Neural progenitor cell (in vitro differentiated cells): ENCODE results near the gene SP140L. TPM values are rescaled to one million over a fixed set of nuclear protein-coding genes. Genes with fewer than 3 reads are reported as not detected.
"Not testable (repeated sequence)": the region's sequence is repeated elsewhere in the genome, so short reads cannot be mapped to it uniquely, and the experiment has no call there.

ENCODE experiments used
- DNase-seq: peaks from one replicate; pipeline ENCODE4 v3.0.0-alpha.2; 2016; ENCODE audit warnings: low spot score
- H2AFZ ChIP-seq: fragments of 200-600 bp; sonication (generic); replicated peaks from 2 replicates; pipeline ENCODE4 v1.6.1; 2016; ENCODE audit warnings: antibody characterized with exemption
- H3F3A ChIP-seq: fragments of 200-600 bp; sonication (generic); 2 replicates; pipeline ENCODE4 v1.6.1; 2016; ENCODE audit warnings: antibody characterized with exemption, low read depth
- H3K27ac ChIP-seq: fragments of 200-600 bp; sonication (generic); 2 replicates; pipeline ENCODE4 v1.5.1; 2016; ENCODE audit warnings: mild to moderate bottlenecking
- H3K27me3 ChIP-seq: fragments of 200-600 bp; sonication (generic); 2 replicates; pipeline ENCODE4 v1.6.1; 2016; ENCODE audit warnings: mild to moderate bottlenecking, moderate library complexity
- H3K36me3 ChIP-seq: fragments of 200-600 bp; sonication (generic); 2 replicates; pipeline ENCODE4 v1.5.1; 2016
- H3K4me1 ChIP-seq: fragments of 200-600 bp; sonication (generic); 2 replicates; pipeline ENCODE4 v1.6.1; 2016; ENCODE audit warnings: mixed run types
- H3K4me2 ChIP-seq: fragments of 200-600 bp; sonication (generic); 2 replicates; pipeline ENCODE4 v1.6.1; 2016
- H3K4me3 ChIP-seq: fragments of 200-600 bp; sonication (generic); 2 replicates; pipeline ENCODE4 v1.5.1; 2016
- H3K79me2 ChIP-seq: fragments of 200-600 bp; sonication (generic); 2 replicates; pipeline ENCODE4 v1.6.1; 2016; ENCODE audit warnings: low read depth
- H3K9ac ChIP-seq: fragments of 200-600 bp; sonication (generic); 2 replicates; pipeline ENCODE4 v1.6.1; 2016
- H3K9me3 ChIP-seq: fragments of 200-600 bp; sonication (generic); 2 replicates; pipeline ENCODE4 v1.5.1; 2016; ENCODE audit warnings: low read depth
- H4K20me1 ChIP-seq: fragments of 200-600 bp; sonication (generic); 2 replicates; pipeline ENCODE4 v1.6.1; 2016; ENCODE audit warnings: low read depth
- H3K27ac Mint-ChIP-seq: 3 replicates; pipeline ENCODE4 v1.8.0; 2021; ENCODE audit warnings: mixed read lengths
- H3K27me3 Mint-ChIP-seq: 2 replicates; pipeline ENCODE4 v1.8.0; 2022; ENCODE audit warnings: low read depth, mild to moderate bottlenecking, inconsistent platforms, moderate library complexity, mixed read lengths; ENCODE audit not compliant: insufficient read depth
- H3K36me3 Mint-ChIP-seq: 3 replicates; pipeline ENCODE4 v1.8.0; 2021; ENCODE audit warnings: mixed read lengths
- H3K4me1 Mint-ChIP-seq: 3 replicates; pipeline ENCODE4 v1.8.0; 2021; ENCODE audit warnings: mixed read lengths
- H3K4me3 Mint-ChIP-seq: 3 replicates; pipeline ENCODE4 v1.8.0; 2021; ENCODE audit warnings: mild to moderate bottlenecking, moderate library complexity, mixed read lengths
- H3K9me3 Mint-ChIP-seq: 3 replicates; pipeline ENCODE4 v1.8.0; 2020; ENCODE audit warnings: mixed read lengths
- EZH2 ChIP-seq: fragments of 200-600 bp; sonication (generic); IDR thresholded peaks from 2 replicates; pipeline ENCODE4 v1.6.1; 2017; ENCODE audit warnings: antibody characterized with exemption, mild to moderate bottlenecking, moderate library complexity
- EZH2phosphoT487 ChIP-seq: fragments of 200-600 bp; sonication (generic); IDR thresholded peaks from 2 replicates; pipeline ENCODE4 v1.6.1; 2017; ENCODE audit warnings: antibody characterized with exemption
- total RNA-seq: library from RNA; depleted of rRNA; stranded (reverse); fragments of >200 nt; gene quantifications from 2 replicates; pipeline ENCODE4 v1.2.3, GENCODE V29; 2015; ENCODE audit warnings: low replicate concordance
- TF ChIP-seq, protein P1 (sequence below): fragments of 200-600 bp; sonication (generic); IDR thresholded peaks from 2 replicates; pipeline ENCODE4 v1.5.1; 2017; ENCODE audit warnings: antibody characterized with exemption, mild to moderate bottlenecking

SP140L gene
- total RNA-seq, 1 donor from 2014 or later = 2.0 TPM

DNA sequence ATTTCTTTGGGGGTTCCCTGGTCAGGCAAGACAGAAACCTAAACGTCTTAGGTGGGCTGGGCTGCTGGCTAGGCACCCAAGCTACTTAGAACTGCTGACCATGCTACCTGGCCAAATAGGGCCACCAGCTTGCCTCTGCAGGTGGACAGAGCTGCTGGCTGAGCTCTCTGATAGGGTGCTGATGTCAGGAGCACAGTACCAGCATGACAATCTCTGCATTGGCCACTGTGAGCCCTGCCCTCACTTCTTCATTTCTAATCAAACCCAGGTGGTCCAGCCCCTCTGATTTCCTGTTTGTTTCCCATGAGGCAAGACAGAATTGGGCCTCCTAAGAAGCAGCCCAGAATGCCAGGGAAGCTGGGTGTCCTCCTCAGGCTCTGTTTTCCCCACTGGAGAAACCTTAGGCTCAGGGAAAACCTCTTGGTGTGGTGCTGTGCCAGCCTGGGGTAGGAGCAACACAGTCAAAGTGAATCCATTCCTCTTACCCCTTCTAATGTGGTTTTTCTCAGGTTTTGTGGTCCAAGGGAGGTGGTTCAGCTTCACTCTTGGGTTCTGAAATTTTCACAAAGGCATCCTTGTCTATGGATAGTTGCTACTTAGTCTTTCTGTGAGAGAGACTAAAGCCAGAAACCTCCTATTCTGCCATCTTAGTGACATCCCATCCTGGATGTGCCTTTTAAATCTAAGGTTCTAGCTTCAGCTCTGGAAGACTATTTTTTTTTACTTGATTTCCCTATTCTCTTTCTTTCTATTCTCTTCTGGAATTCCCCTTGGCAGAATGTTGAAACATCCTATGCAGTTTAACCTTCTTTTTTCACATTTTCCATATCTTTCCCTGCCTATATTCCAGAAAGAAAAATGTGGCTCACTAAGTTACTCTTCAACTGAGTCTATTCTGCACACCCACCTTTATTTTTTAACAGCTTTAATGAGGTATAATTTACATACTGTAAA lies 104.2 kb downstream of the SP140L start:
- Histone ChIP-seq H3K27ac (no peak overlapping the region), H3K9ac (no peak overlapping the region), H3K4me1 (no peaks in the 10 kb centered on the region), H3K36me3 (no peaks in the 10 kb centered on the region), H3K9me3 (no peaks in the 10 kb centered on the region), H3K4me3 (no peak overlapping the region), H3K27me3 (no peaks in the 10 kb centered on the region), H3K79me2 (no peaks in the 10 kb centered on the region), H3F3A (no peaks in the 10 kb centered on the region), H4K20me1 (no peaks in the 10 kb centered on the region), H2AFZ (no peak overlapping the region), H3K4me2 (no peak overlapping the region)
- H3K27ac Mint-ChIP-seq = no peak overlapping the region
- no peaks in the 10 kb centered on the region for H3K36me3 Mint-ChIP-seq
- H3K4me1 Mint-ChIP-seq = no peaks in the 10 kb centered on the region
- peaks cover 2% of the 10 kb centered on the region for H3K27me3 Mint-ChIP-seq
- TF ChIP-seq, protein P1, sequence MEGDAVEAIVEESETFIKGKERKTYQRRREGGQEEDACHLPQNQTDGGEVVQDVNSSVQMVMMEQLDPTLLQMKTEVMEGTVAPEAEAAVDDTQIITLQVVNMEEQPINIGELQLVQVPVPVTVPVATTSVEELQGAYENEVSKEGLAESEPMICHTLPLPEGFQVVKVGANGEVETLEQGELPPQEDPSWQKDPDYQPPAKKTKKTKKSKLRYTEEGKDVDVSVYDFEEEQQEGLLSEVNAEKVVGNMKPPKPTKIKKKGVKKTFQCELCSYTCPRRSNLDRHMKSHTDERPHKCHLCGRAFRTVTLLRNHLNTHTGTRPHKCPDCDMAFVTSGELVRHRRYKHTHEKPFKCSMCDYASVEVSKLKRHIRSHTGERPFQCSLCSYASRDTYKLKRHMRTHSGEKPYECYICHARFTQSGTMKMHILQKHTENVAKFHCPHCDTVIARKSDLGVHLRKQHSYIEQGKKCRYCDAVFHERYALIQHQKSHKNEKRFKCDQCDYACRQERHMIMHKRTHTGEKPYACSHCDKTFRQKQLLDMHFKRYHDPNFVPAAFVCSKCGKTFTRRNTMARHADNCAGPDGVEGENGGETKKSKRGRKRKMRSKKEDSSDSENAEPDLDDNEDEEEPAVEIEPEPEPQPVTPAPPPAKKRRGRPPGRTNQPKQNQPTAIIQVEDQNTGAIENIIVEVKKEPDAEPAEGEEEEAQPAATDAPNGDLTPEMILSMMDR = no peak
- TF ChIP-seq EZH2phosphoT487 (no peak), EZH2 (no peak)
- DNase-seq = no peak
- no peak overlapping the region for H3K4me3 Mint-ChIP-seq
- H3K9me3 Mint-ChIP-seq = peaks cover 6% of the 10 kb centered on the region

DNA sequence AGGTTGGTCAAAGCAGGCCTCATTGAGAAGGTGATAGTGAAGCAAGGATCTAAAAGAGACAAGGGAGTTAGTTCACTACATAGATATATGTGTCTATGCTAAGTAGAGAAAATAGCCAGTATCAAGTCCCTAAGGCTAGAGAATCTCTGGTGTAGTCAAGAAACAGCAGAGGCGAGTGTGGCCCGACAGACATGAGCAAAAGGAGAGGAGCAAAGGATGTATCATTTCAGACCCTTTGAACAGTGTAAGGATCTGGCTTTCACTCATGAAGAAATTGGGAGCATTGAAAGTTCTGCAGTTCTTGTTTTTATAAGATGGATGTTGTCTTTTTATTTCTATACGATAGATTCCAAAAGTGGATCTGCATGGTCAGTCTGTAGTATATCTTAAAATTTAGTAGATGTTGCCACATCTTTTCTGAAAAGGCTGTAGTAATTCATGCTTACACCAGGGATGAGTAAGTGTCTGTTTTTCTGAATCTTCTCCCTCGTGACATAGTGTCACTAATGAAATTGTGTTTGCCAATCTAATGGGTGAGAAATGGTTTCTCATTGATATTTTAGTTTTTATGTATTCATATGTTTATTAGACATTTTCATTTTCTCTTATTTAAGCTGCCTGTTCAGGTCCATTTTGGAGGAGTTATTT lies 107.8 kb downstream of the SP140L start:
- no peak overlapping the region for H3K4me3 Mint-ChIP-seq
- H3K79me2 ChIP-seq = no peaks in the 10 kb centered on the region
- no peak overlapping the region for H3K27ac Mint-ChIP-seq
- no peaks in the 10 kb centered on the region for H3K4me1 Mint-ChIP-seq
- no peak overlapping the region for H3K27ac ChIP-seq
- H4K20me1 ChIP-seq = no peaks in the 10 kb centered on the region
- no peaks in the 10 kb centered on the region for H3K27me3 Mint-ChIP-seq
- H3K4me1 ChIP-seq = no peaks in the 10 kb centered on the region
- TF ChIP-seq, protein P1 = no peak
- TF ChIP-seq EZH2 (no peak), EZH2phosphoT487 (no peak)
- H3K9me3 Mint-ChIP-seq = peaks cover 3% of the 10 kb centered on the region
- no peaks in the 10 kb centered on the region for H3K36me3 ChIP-seq
- no peaks in the 10 kb centered on the region for H3K9me3 ChIP-seq
- no peaks in the 10 kb centered on the region for H3F3A ChIP-seq
- no peak for DNase-seq
- no peak overlapping the region for H3K4me3 ChIP-seq
- H3K4me2 ChIP-seq = no peak overlapping the region
- H2AFZ ChIP-seq = no peak overlapping the region
- H3K36me3 Mint-ChIP-seq = no peaks in the 10 kb centered on the region
- no peaks in the 10 kb centered on the region for H3K27me3 ChIP-seq
- H3K9ac ChIP-seq = no peak overlapping the region

DNA sequence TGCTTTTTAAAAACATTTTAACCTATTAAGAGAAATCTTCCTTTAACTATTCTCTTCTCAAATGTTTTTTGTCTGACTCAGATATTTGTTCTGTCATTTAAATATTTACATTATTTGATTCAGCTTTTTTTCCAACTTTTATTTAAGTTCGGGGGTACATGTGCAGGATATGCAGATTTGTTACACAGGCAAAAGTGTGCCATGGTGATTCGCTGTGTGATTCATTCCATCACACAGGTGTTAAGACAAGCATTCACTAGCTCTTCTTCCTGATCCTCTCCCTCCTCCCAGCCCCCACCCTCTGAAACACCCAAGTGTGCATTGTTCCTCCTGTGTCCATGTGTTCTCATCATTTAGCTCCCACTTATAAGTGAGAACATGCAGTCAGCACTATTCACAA lies 108.4 kb downstream of the SP140L start:
- Mint-ChIP-seq H3K9me3 (peaks cover 3% of the 10 kb centered on the region), H3K4me1 (no peaks in the 10 kb centered on the region), H3K4me3 (no peak overlapping the region), H3K36me3 (no peaks in the 10 kb centered on the region), H3K27ac (no peak overlapping the region), H3K27me3 (no peaks in the 10 kb centered on the region)
- Histone ChIP-seq H4K20me1 (no peaks in the 10 kb centered on the region), H2AFZ (no peak overlapping the region), H3K9ac (no peak overlapping the region), H3K4me2 (no peak overlapping the region), H3K36me3 (no peaks in the 10 kb centered on the region), H3K79me2 (no peaks in the 10 kb centered on the region), H3K27me3 (no peaks in the 10 kb centered on the region), H3K4me1 (no peaks in the 10 kb centered on the region), H3K9me3 (no peaks in the 10 kb centered on the region), H3K27ac (no peak overlapping the region), H3K4me3 (no peak overlapping the region), H3F3A (no peaks in the 10 kb centered on the region)
- TF ChIP-seq, protein P1 = no peak
- no peak for TF ChIP-seq EZH2
- TF ChIP-seq EZH2phosphoT487 = no peak
- no peak for DNase-seq

DNA sequence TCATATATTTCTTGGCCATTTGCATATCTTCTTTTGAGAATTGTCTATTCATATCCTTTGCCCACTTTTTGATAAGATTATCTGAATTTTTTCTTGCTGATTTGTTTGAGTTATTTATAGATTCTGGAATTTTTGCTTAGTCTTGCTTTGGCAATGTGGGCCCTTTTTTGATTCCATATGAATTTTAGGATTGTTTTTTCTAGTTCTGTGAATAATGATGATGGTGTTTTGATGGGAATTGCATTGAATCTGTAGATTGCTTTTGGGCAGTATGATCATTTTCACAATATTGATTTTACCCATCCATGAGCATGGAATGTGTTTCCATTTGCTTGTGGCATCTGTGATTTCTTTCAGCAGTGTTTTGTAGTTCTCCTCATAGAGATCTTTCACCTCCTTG lies 112.1 kb downstream of the SP140L start:
- not testable (repeated sequence) for H3K27me3 ChIP-seq, H3K27me3 Mint-ChIP-seq, H3K36me3 ChIP-seq, H3K4me1 Mint-ChIP-seq, DNase-seq, H4K20me1 ChIP-seq, H3K27ac ChIP-seq, H3K9ac ChIP-seq, H3K79me2 ChIP-seq, H3K4me3 Mint-ChIP-seq, H3K4me1 ChIP-seq, H3K36me3 Mint-ChIP-seq, H3K4me3 ChIP-seq, H3F3A ChIP-seq, H3K9me3 ChIP-seq, H3K9me3 Mint-ChIP-seq, H3K4me2 ChIP-seq, H3K27ac Mint-ChIP-seq, H2AFZ ChIP-seq
